Measurements from ENCODE around the gene NPY1R.

Gene NPY1R

DNA sequence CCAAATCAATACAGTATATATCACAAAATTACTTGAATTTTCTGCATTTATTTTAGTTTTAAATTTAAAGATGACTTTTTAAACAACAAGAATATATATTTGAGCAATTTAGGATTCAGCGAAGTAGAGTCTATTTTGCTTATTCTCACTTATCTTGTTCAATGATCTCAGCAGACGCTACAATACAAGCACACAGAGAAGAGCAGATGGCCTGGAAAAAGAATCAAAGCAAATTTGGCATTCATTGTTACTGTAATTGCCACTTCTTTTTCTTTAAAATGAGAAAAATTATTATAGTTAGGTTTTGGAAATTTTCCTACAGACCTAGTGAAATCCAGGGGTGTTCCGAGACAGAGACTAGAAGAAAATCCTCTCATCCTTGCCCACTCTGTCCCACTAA lies 57.5 kb downstream of the NPY1R start:
- no peak for DNase-seq
